ENCODE results near the gene PEX10.

The PEX10 gene

GRCh38 chr1:2379733-2380404 is 32.5 kb downstream of the PEX10 start:
- H3K4me1 ChIP-seq (ENCODE audit: control insufficient read depth, insufficient read depth, low read length), result peaks cover 5% of the 10 kb centered on the region
- no peaks in the 10 kb centered on the region for H3K9me3 ChIP-seq (ENCODE audit: control insufficient read depth, low read length)
- H3K4me3 ChIP-seq (ENCODE audit: low read length), result no peak overlapping the region
- H3K36me3 ChIP-seq (ENCODE audit: control insufficient read depth, insufficient read depth, low read length), result no peaks in the 10 kb centered on the region
- H3K27me3 ChIP-seq (ENCODE audit: control insufficient read depth, insufficient read depth, low read length), result no peaks in the 10 kb centered on the region
- H3K9ac ChIP-seq (ENCODE audit: low read length), result no peak overlapping the region

- Histone ChIP-seq H3K9me3 (ENCODE audit: control insufficient read depth, low read length) (no peaks in the 10 kb centered on the region), H3K27me3 (ENCODE audit: control insufficient read depth, insufficient read depth, low read length) (no peaks in the 10 kb centered on the region), H3K4me3 (ENCODE audit: low read length) (no peak overlapping the region), H3K4me1 (ENCODE audit: control insufficient read depth, insufficient read depth, low read length) (peaks cover 5% of the 10 kb centered on the region), H3K9ac (ENCODE audit: low read length) (no peak overlapping the region), H3K36me3 (ENCODE audit: control insufficient read depth, insufficient read depth, low read length) (no peaks in the 10 kb centered on the region)
Measured at GRCh38 chr1:2378956-2379732, 33.2 kb downstream of the PEX10 start.

GRCh38 chr1:2378441-2378851 is 33.9 kb downstream of the PEX10 start:
- H3K4me3 ChIP-seq (ENCODE audit: low read length), result no peak overlapping the region
- H3K9ac ChIP-seq (ENCODE audit: low read length), result no peak overlapping the region
- H3K27me3 ChIP-seq (ENCODE audit: control insufficient read depth, insufficient read depth, low read length), result no peaks in the 10 kb centered on the region
- no peaks in the 10 kb centered on the region for H3K36me3 ChIP-seq (ENCODE audit: control insufficient read depth, insufficient read depth, low read length)
- no peaks in the 10 kb centered on the region for H3K9me3 ChIP-seq (ENCODE audit: control insufficient read depth, low read length)
- peaks cover 5% of the 10 kb centered on the region for H3K4me1 ChIP-seq (ENCODE audit: control insufficient read depth, insufficient read depth, low read length)

GRCh38 chr1:2377751-2378440 is 34.5 kb downstream of the PEX10 start:
- H3K4me3 ChIP-seq (ENCODE audit: low read length), result no peak overlapping the region
- H3K9me3 ChIP-seq (ENCODE audit: control insufficient read depth, low read length), result no peaks in the 10 kb centered on the region
- H3K4me1 ChIP-seq (ENCODE audit: control insufficient read depth, insufficient read depth, low read length), result peaks cover 5% of the 10 kb centered on the region
- no peaks in the 10 kb centered on the region for H3K36me3 ChIP-seq (ENCODE audit: control insufficient read depth, insufficient read depth, low read length)
- no peaks in the 10 kb centered on the region for H3K27me3 ChIP-seq (ENCODE audit: control insufficient read depth, insufficient read depth, low read length)
- no peak overlapping the region for H3K9ac ChIP-seq (ENCODE audit: low read length)

GRCh38 chr1:2376931-2377672 is 35.3 kb downstream of the PEX10 start:
- Histone ChIP-seq H3K4me3 (ENCODE audit: low read length) (no peak overlapping the region), H3K36me3 (ENCODE audit: control insufficient read depth, insufficient read depth, low read length) (no peaks in the 10 kb centered on the region), H3K27me3 (ENCODE audit: control insufficient read depth, insufficient read depth, low read length) (no peaks in the 10 kb centered on the region), H3K9ac (ENCODE audit: low read length) (no peak overlapping the region), H3K4me1 (ENCODE audit: control insufficient read depth, insufficient read depth, low read length) (peaks cover 5% of the 10 kb centered on the region), H3K9me3 (ENCODE audit: control insufficient read depth, low read length) (no peaks in the 10 kb centered on the region)

- Histone ChIP-seq H3K9me3 (ENCODE audit: control insufficient read depth, low read length) (no peaks in the 10 kb centered on the region), H3K9ac (ENCODE audit: low read length) (no peak overlapping the region), H3K27me3 (ENCODE audit: control insufficient read depth, insufficient read depth, low read length) (no peaks in the 10 kb centered on the region)
Measured at GRCh38 chr1:2376261-2376741, 36.1 kb downstream of the PEX10 start.

GRCh38 chr1:2375923-2376260 is 36.5 kb downstream of the PEX10 start:
- H3K9me3 ChIP-seq (ENCODE audit: control insufficient read depth, low read length), result no peaks in the 10 kb centered on the region
- H3K4me1 ChIP-seq (ENCODE audit: control insufficient read depth, insufficient read depth, low read length), result no peaks in the 10 kb centered on the region
- no peak overlapping the region for H3K9ac ChIP-seq (ENCODE audit: low read length)
- H3K36me3 ChIP-seq (ENCODE audit: control insufficient read depth, insufficient read depth, low read length), result no peaks in the 10 kb centered on the region
- no peak overlapping the region for H3K4me3 ChIP-seq (ENCODE audit: low read length)
- H3K27me3 ChIP-seq (ENCODE audit: control insufficient read depth, insufficient read depth, low read length), result no peaks in the 10 kb centered on the region

More at GRCh38 chr1:2376261-2376741, 36.1 kb downstream of the PEX10 start:
- Histone ChIP-seq H3K36me3 (ENCODE audit: control insufficient read depth, insufficient read depth, low read length) (no peaks in the 10 kb centered on the region), H3K4me3 (ENCODE audit: low read length) (no peak overlapping the region), H3K4me1 (ENCODE audit: control insufficient read depth, insufficient read depth, low read length) (no peaks in the 10 kb centered on the region)

GRCh38 chr1:2375246-2375922 is 37.0 kb downstream of the PEX10 start:
- Histone ChIP-seq H3K9me3 (ENCODE audit: control insufficient read depth, low read length) (no peaks in the 10 kb centered on the region), H3K36me3 (ENCODE audit: control insufficient read depth, insufficient read depth, low read length) (no peaks in the 10 kb centered on the region), H3K9ac (ENCODE audit: low read length) (no peak overlapping the region), H3K4me1 (ENCODE audit: control insufficient read depth, insufficient read depth, low read length) (no peaks in the 10 kb centered on the region), H3K27me3 (ENCODE audit: control insufficient read depth, insufficient read depth, low read length) (no peaks in the 10 kb centered on the region), H3K4me3 (ENCODE audit: low read length) (no peak overlapping the region)

GRCh38 chr1:2374252-2375155 is 37.9 kb downstream of the PEX10 start:
- Histone ChIP-seq H3K36me3 (ENCODE audit: control insufficient read depth, insufficient read depth, low read length) (no peaks in the 10 kb centered on the region), H3K27me3 (ENCODE audit: control insufficient read depth, insufficient read depth, low read length) (no peaks in the 10 kb centered on the region), H3K4me1 (ENCODE audit: control insufficient read depth, insufficient read depth, low read length) (no peaks in the 10 kb centered on the region), H3K9me3 (ENCODE audit: control insufficient read depth, low read length) (no peaks in the 10 kb centered on the region), H3K4me3 (ENCODE audit: low read length) (no peak overlapping the region), H3K9ac (ENCODE audit: low read length) (no peak overlapping the region)

- no peaks in the 10 kb centered on the region for H3K27me3 ChIP-seq (ENCODE audit: control insufficient read depth, insufficient read depth, low read length)
- no peak overlapping the region for H3K9ac ChIP-seq (ENCODE audit: low read length)
- no peak overlapping the region for H3K4me3 ChIP-seq (ENCODE audit: low read length)
- no peaks in the 10 kb centered on the region for H3K4me1 ChIP-seq (ENCODE audit: control insufficient read depth, insufficient read depth, low read length)
- H3K36me3 ChIP-seq (ENCODE audit: control insufficient read depth, insufficient read depth, low read length), result no peaks in the 10 kb centered on the region
- H3K9me3 ChIP-seq (ENCODE audit: control insufficient read depth, low read length), result no peaks in the 10 kb centered on the region
Measured at GRCh38 chr1:2373551-2374251, 38.7 kb downstream of the PEX10 start.

All from mucosa of stomach (tissue), 1 donor.